ENCODE results near the gene GPATCH3.

Gene GPATCH3

GRCh38 chr1:26923711-26924110, 23.4 kb upstream of the GPATCH3 start:
- no peak for TF ChIP-seq CTCF (IDR thresholded peaks at IDR 0.05; ENCODE audit: low read depth, low read length)
- H3K4me3 ChIP-seq (replicated peaks in 1 of 2; ENCODE audit: low read depth in 2 of 2, low read length in 2 of 2), result no peak overlapping the region
- DNase-seq (ENCODE audit: low read depth in 2 of 2), result peak; percentile 22 to 72

- H3K4me3 ChIP-seq (replicated peaks in 1 of 2; ENCODE audit: low read depth in 2 of 2, low read length in 2 of 2), result peak overlapping the region in 1 of 2 donors; percentile 95
Measured at GRCh38 chr1:26922901-26923300, 22.6 kb upstream of the GPATCH3 start.

GRCh38 chr1:26922431-26922729, 22.1 kb upstream of the GPATCH3 start:
- DNase-seq (ENCODE audit: low read depth in 2 of 2), result peak in 1 of 2 donors; percentile 29
- peak overlapping the region; percentile 88 to 95 for H3K4me3 ChIP-seq (replicated peaks in 1 of 2; ENCODE audit: low read depth in 2 of 2, low read length in 2 of 2)
- TF ChIP-seq CTCF (IDR thresholded peaks at IDR 0.05; ENCODE audit: low read depth, low read length), result no peak

More at GRCh38 chr1:26922901-26923300, 22.6 kb upstream of the GPATCH3 start:
- TF ChIP-seq CTCF (IDR thresholded peaks at IDR 0.05; ENCODE audit: low read depth, low read length), result no peak
- no peak for DNase-seq (ENCODE audit: low read depth in 2 of 2)

GRCh38 chr1:26921540-26922430, 21.5 kb upstream of the GPATCH3 start, which contains the start of gene NUDC:
TSS of gene NUDC (plus strand) at chr1:26921743. CDS start at chr1:26921849, 106 bp downstream.
- no peak for TF ChIP-seq CTCF (IDR thresholded peaks at IDR 0.05; ENCODE audit: low read depth, low read length)
- H3K4me3 ChIP-seq (replicated peaks in 1 of 2; ENCODE audit: low read depth in 2 of 2, low read length in 2 of 2), result peak within 1 kb of the TSS; percentile 88 to 95
- peak; percentile 97 to 98 for DNase-seq (ENCODE audit: low read depth in 2 of 2)

GRCh38 chr1:26921126-26921539, 20.9 kb upstream of the GPATCH3 start:
- TF ChIP-seq CTCF (IDR thresholded peaks at IDR 0.05; ENCODE audit: low read depth, low read length), result no peak
- DNase-seq (ENCODE audit: low read depth in 2 of 2), result no peak
- peak overlapping the region; percentile 88 to 95 for H3K4me3 ChIP-seq (replicated peaks in 1 of 2; ENCODE audit: low read depth in 2 of 2, low read length in 2 of 2)

GRCh38 chr1:26915204-26915842, 15.1 kb upstream of the GPATCH3 start:
- H3K4me3 ChIP-seq (replicated peaks in 1 of 2; ENCODE audit: low read depth in 2 of 2, low read length in 2 of 2), result no peak overlapping the region
- no peak for DNase-seq (ENCODE audit: low read depth in 2 of 2)
- TF ChIP-seq CTCF (IDR thresholded peaks at IDR 0.05; ENCODE audit: low read depth, low read length), result no peak
